PC-9 (cell line): ENCODE measurements around the gene LIN37. TPM values are rescaled to one million over a fixed set of nuclear protein-coding genes. Genes with fewer than 3 reads are reported as not detected.

Source experiments
- BruUV-seq: library from RNA; stranded (reverse); fragments of 400-500 nt; replicated peaks from 2 replicates; lab custom pipeline; 2021; lab: Mats Ljungman, UMichigan
- CTCF ChIA-PET: fragments of 300-600 bp; sonication (Branson Sonifier 250); formaldehyde crosslinking; loops from one replicate; lab custom pipeline; 2022; ENCODE audit warnings: antibody characterized with exemption; lab: Charles Lee
- POLR2A ChIA-PET: fragments of 300-600 bp; sonication (Branson Sonifier 250); formaldehyde crosslinking; loops from one replicate; lab custom pipeline; 2022; ENCODE audit warnings: antibody characterized with exemption; ENCODE audit not compliant: unreplicated experiment; lab: Charles Lee
- DNase-seq, 2 experiments: peaks; one replicate each; pipeline versions ENCODE4 v3.0.0 to v3.0.0-alpha.2; 2015 to 2022; ENCODE audit warnings: mixed read lengths in 1 of 2
- H2AFZ ChIP-seq: fragments of 200-600 bp; sonication (generic); 2 replicates; pipeline ENCODE4 v1.8.1; 2017; ENCODE audit warnings: antibody characterized with exemption
- H3F3A ChIP-seq: fragments of 200-600 bp; sonication (generic); 2 replicates; pipeline ENCODE4 v1.8.1; 2017; ENCODE audit warnings: antibody characterized with exemption, mild to moderate bottlenecking, low read depth; ENCODE audit not compliant: insufficient read depth
- H3K27ac ChIP-seq: fragments of 200-600 bp; sonication (generic); 2 replicates; pipeline ENCODE4 v1.6.1; 2016; ENCODE audit warnings: mixed run types
- H3K27me3 ChIP-seq: fragments of 200-600 bp; sonication (generic); 2 replicates; pipeline ENCODE4 v1.6.1; 2016; ENCODE audit warnings: low read depth, mixed run types; ENCODE audit not compliant: insufficient read depth
- H3K36me3 ChIP-seq: fragments of 200-600 bp; sonication (generic); 2 replicates; pipeline ENCODE4 v1.6.1; 2016; ENCODE audit warnings: low read depth, mixed run types
- H3K4me1 ChIP-seq: fragments of 200-600 bp; sonication (generic); replicated peaks from 2 replicates; pipeline ENCODE4 v1.6.1; 2016; ENCODE audit warnings: mixed run types; ENCODE audit not compliant: insufficient read depth
- H3K4me2 ChIP-seq: fragments of 200-600 bp; sonication (generic); 2 replicates; pipeline ENCODE4 v1.6.1; 2017; ENCODE audit warnings: mixed run types
- H3K4me3 ChIP-seq: fragments of 200-600 bp; sonication (generic); 2 replicates; pipeline ENCODE4 v1.6.1; 2016; ENCODE audit warnings: mixed run types
- H3K79me2 ChIP-seq: fragments of 200-600 bp; sonication (generic); 2 replicates; pipeline ENCODE4 v1.6.1; 2017; ENCODE audit warnings: low read depth, mixed run types
- H3K9me2 ChIP-seq: fragments of 200-600 bp; sonication (generic); 2 replicates; pipeline ENCODE4 v1.8.1; 2017; ENCODE audit warnings: mild to moderate bottlenecking; ENCODE audit not compliant: insufficient read depth
- H3K9me3 ChIP-seq: fragments of 200-600 bp; sonication (generic); 2 replicates; pipeline ENCODE4 v1.8.1; 2016; ENCODE audit warnings: low read depth; ENCODE audit not compliant: insufficient read depth
- H4K20me1 ChIP-seq: fragments of 200-600 bp; sonication (generic); 2 replicates; pipeline ENCODE4 v1.8.1; 2017; ENCODE audit not compliant: insufficient read depth
- CTCF ChIP-seq: fragments of 200-600 bp; sonication (generic); conservative IDR thresholded peaks from 2 replicates; pipeline ENCODE4 v1.6.1; 2017; ENCODE audit warnings: mixed run types, antibody characterized with exemption, mild to moderate bottlenecking, moderate library complexity
- EZH2 ChIP-seq: fragments of 200-600 bp; sonication (generic); IDR thresholded peaks from 2 replicates; pipeline ENCODE4 v1.8.0; 2017; ENCODE audit warnings: antibody characterized with exemption, low read depth
- intact Hi-C: fragments of 100-400 bp; cut with micrococcal nuclease; formaldehyde crosslinking; loops from one replicate; pipeline ENCODE4 v1.10.0; 2022; ENCODE audit not compliant: unreplicated experiment
- total RNA-seq: library from RNA; stranded (reverse); gene quantifications from 2 replicates; pipeline ENCODE4 v1.2.3, GENCODE V29; 2021

The LIN37 gene
- total RNA-seq, 1 experiment from 2014 or later, result 17.0 TPM

- Histone ChIP-seq H3K36me3 (no peaks in the 10 kb centered on the region), H2AFZ (no peak overlapping the region), H3K79me2 (no peaks in the 10 kb centered on the region), H3K9me2 (no peaks in the 10 kb centered on the region), H4K20me1 (no peaks in the 10 kb centered on the region), H3K4me2 (no peak overlapping the region), H3F3A (no peaks in the 10 kb centered on the region), H3K9me3 (no peaks in the 10 kb centered on the region), H3K27me3 (peaks cover 24% of the 10 kb centered on the region), H3K27ac (no peak overlapping the region), H3K4me3 (no peak overlapping the region), H3K4me1 (no peaks in the 10 kb centered on the region)
- intact Hi-C loops, result no loop called here
- BruUV-seq, result no TSS peak
- TF ChIP-seq EZH2, result no peak
- no peak for TF ChIP-seq CTCF
- CTCF ChIA-PET, result no interaction called here
- POLR2A ChIA-PET, result no interaction called here
- DNase-seq, result no peak
These were observed 48.5 kb downstream of the LIN37 start for GRCh38 chr19:35796645-35797542.

- Histone ChIP-seq H4K20me1 (no peaks in the 10 kb centered on the region), H3K9me3 (no peaks in the 10 kb centered on the region), H3K9me2 (no peaks in the 10 kb centered on the region), H3K4me1 (no peaks in the 10 kb centered on the region), H3K79me2 (no peaks in the 10 kb centered on the region), H3K36me3 (no peaks in the 10 kb centered on the region), H3K4me2 (no peak overlapping the region), H3F3A (no peaks in the 10 kb centered on the region), H3K4me3 (no peak overlapping the region), H2AFZ (no peak overlapping the region), H3K27me3 (peaks cover 31% of the 10 kb centered on the region), H3K27ac (no peak overlapping the region)
- no TSS peak for BruUV-seq
- intact Hi-C loops, result no loop called here
- TF ChIP-seq CTCF, result no peak
- TF ChIP-seq EZH2, result no peak
- ChIA-PET CTCF (no interaction called here), POLR2A (no interaction called here)
- no peak for DNase-seq
These were observed 49.3 kb downstream of the LIN37 start for GRCh38 chr19:35797663-35798062.

GRCh38 chr19:35801828-35802227, 53.5 kb downstream of the LIN37 start:
- no peaks in the 10 kb centered on the region for H3K9me3 ChIP-seq
- H3K4me3 ChIP-seq, result no peak overlapping the region
- H3F3A ChIP-seq, result no peaks in the 10 kb centered on the region
- H3K27me3 ChIP-seq, result peaks cover 50% of the 10 kb centered on the region
- H3K27ac ChIP-seq, result no peak overlapping the region
- H4K20me1 ChIP-seq, result no peaks in the 10 kb centered on the region
- DNase-seq, result no peak
- H3K4me1 ChIP-seq, result no peaks in the 10 kb centered on the region
- H3K4me2 ChIP-seq, result no peak overlapping the region
- no peaks in the 10 kb centered on the region for H3K9me2 ChIP-seq
- TF ChIP-seq CTCF, result no peak
- ChIA-PET CTCF (no interaction called here), POLR2A (interaction anchor here (0.6 kb wide), 1 partner anchor 16 kb away, joined by 4 read pairs; no protein-coding TSS in a partner anchor)
- intact Hi-C loops, result no loop called here
- H2AFZ ChIP-seq, result no peak overlapping the region
- H3K79me2 ChIP-seq, result no peaks in the 10 kb centered on the region
- H3K36me3 ChIP-seq, result no peaks in the 10 kb centered on the region
- no TSS peak for BruUV-seq

Other genes starting within 250 kb of the LIN37 start
- 135 and 144 TPM in 2 replicates for gene DMKN, start 234.9 kb upstream of the LIN37 start, total RNA-seq
- gene SBSN, start 220.3 kb upstream of the LIN37 start, total RNA-seq, result 0.76 and 0.88 TPM in 2 replicates
- gene GAPDHS, start 215.1 kb upstream of the LIN37 start, total RNA-seq, result not detected in 2 replicates
- 82.6 and 95.9 TPM in 2 replicates for gene TMEM147, start 202.9 kb upstream of the LIN37 start, total RNA-seq
- gene ATP4A, start 184.9 kb upstream of the LIN37 start, total RNA-seq, result not detected in 2 replicates
- not detected in 2 replicates for gene PMIS2, start 162.4 kb upstream of the LIN37 start, total RNA-seq
- 21.7 and 23.5 TPM in 2 replicates for gene HAUS5, start 135.8 kb upstream of the LIN37 start, total RNA-seq
- 110 and 153 TPM in 2 replicates for gene RBM42, start 119.5 kb upstream of the LIN37 start, total RNA-seq
- gene ETV2, start 106.8 kb upstream of the LIN37 start, total RNA-seq, result 1.8 and 2.1 TPM in 2 replicates
- gene COX6B1, start 100.3 kb upstream of the LIN37 start, total RNA-seq, result 441 and 489 TPM in 2 replicates
- gene UPK1A, start 82.1 kb upstream of the LIN37 start, total RNA-seq, result 0.65 and 1.6 TPM in 2 replicates
- gene ZBTB32, start 44.0 kb upstream of the LIN37 start, total RNA-seq, result not detected in 2 replicates
- 32.2 and 44.2 TPM in 2 replicates for gene KMT2B, start 30.6 kb upstream of the LIN37 start, total RNA-seq
- 8.6 and 9.7 TPM in 2 replicates for gene IGFLR1, start 6.1 kb upstream of the LIN37 start, total RNA-seq
- 13.9 and 14.3 TPM in 2 replicates for gene U2AF1L4, start 3.2 kb upstream of the LIN37 start, total RNA-seq
- 106 and 130 TPM in 2 replicates for gene PSENEN, start 2.9 kb upstream of the LIN37 start, total RNA-seq
- gene HSPB6, start 8.5 kb downstream of the LIN37 start, total RNA-seq, result 2.5 and 2.7 TPM in 2 replicates
- gene PROSER3, start 9.6 kb downstream of the LIN37 start, total RNA-seq, result 38.0 and 52.2 TPM in 2 replicates
- gene ARHGAP33, start 27.0 kb downstream of the LIN37 start, total RNA-seq, result 17.4 and 21.3 TPM in 2 replicates
- gene PRODH2, start 64.3 kb downstream of the LIN37 start, total RNA-seq, result not detected in 2 replicates
- gene NPHS1, start 103.9 kb downstream of the LIN37 start, total RNA-seq, result not detected in 2 replicates
- gene KIRREL2, start 108.3 kb downstream of the LIN37 start, total RNA-seq, result not detected in 2 replicates
- 2.0 and 2.1 TPM in 2 replicates for gene APLP1, start 120.0 kb downstream of the LIN37 start, total RNA-seq
- 15.7 and 27.5 TPM in 2 replicates for gene NFKBID, start 152.0 kb downstream of the LIN37 start, total RNA-seq
- gene HCST, start 154.0 kb downstream of the LIN37 start, total RNA-seq, result 1.8 and 2.6 TPM in 2 replicates
- gene TYROBP, start 159.7 kb downstream of the LIN37 start, total RNA-seq, result not detected in 2 replicates
- 10.5 and 14.7 TPM in 2 replicates for gene LRFN3, start 187.8 kb downstream of the LIN37 start, total RNA-seq
- gene SDHAF1, start 246.6 kb downstream of the LIN37 start, total RNA-seq, result 16.9 and 22.4 TPM in 2 replicates